NCI-H1048 (cell line): ENCODE data around the gene DACH2.
"Not testable (repeated sequence)": the region's sequence is repeated elsewhere in the genome, so short reads cannot be mapped to it uniquely, and the experiment has no call there.

ENCODE experiments used
- DNase-seq: peaks from one replicate; lab custom pipeline; 2025; lab: John Stamatoyannopoulos, UW

The DACH2 gene

DNA sequence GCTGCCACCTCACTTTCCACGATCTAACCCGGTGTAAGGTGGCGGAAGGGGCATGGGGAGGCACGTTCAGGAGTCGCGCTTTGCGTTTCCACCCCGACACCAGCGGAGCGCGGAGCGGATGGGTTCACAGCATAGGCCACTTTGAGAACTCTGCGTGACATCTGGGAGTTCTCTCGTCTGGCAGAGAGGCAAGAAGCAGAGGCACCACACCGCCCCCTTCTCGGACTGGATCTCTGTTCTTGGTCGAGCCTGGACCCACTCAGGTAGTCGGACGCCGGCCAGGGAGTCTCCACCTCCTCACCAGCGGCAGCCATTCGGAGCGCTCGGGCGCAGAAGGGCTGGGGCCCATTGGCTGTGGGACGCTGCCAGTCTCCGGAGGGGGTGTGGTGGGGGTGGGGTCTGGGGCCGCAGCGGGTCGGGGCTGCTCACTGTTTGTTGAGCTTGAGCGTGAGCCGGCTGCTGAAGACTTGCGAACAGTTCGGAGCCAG, at the start of gene DACH2:
Gene DACH2, plus strand, starts transcription at position 428 of the 488 bp plus-strand sequence.
- no peak for DNase-seq

DNA sequence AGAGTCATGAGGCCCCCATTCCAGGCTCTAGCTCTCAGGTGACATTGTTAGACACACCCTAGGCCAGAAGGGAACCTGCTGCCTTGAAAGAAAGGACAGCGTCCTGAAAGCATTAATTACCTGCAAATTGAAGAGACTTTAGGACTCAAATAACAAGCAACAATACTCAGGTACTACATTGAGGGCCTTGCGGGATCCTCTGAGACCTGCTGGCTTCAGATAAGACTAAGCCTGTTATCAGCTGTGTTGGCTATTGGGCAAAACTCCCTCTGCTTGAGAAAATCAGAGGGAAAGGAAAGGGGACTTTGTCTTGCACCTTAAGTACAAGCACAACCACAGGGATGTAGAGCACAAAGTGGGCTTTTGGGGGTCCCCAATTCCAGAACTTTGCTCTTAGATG, 45.9 kb upstream of the DACH2 start:
- DNase-seq = no peak

DNA sequence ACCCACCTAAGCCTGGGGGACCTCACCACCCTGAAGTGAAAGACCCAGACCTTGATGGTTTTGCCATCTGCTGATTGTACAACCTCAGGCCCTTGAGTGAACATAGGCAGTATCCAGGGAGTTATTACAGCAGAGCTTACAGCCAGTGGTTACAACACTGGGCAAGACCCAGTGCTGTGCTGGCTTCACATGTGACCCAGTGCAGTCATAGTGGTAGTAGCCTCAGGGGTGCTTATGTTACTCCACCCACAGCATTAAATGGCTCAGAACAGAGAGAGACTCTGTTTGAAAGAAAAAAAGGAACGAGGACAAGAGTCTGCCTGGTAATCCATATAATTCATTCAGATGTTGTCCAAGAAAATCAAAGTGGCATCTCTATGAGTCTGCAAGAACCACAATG, 45.2 kb upstream of the DACH2 start:
- no peak for DNase-seq

DNA sequence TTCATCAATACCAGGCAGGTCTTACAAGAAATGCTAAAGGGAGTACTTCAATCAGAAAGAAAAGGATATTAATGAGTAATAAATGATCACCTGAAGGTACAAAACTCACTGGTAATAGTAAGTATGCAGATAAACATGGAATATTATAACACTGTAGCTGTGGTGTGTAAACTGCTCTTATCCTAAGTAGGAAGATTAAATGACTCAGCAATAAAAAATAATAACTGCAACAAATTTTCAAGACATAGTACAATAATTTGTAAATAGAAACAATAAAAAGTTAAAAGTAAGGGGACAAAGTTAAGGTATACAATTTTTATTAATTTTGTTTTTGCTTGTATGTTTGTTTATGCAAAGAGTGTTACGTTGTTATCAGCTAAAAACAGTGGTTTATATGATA, 43.7 kb upstream of the DACH2 start:
- DNase-seq = no peak

DNA sequence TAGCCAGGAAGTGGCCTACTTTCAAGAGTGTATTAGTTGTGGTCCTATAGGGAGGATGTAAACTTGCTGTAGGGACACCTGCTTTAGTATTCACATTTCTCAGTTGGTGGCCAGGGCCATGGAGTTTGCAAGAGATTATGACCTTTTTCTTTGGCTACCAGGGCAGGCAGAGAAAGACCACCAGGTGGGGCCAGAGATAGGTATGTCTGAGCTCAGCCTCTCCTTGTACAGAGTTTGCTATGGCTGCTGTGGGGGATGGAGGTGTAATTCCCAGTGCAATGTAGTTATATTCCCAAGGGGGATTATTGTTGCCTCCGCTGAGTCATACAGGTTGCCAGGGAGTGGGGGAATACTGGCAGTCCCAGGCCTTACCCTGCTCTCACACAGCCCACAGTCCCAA, 26.3 kb upstream of the DACH2 start:
- DNase-seq = no peak

DNA sequence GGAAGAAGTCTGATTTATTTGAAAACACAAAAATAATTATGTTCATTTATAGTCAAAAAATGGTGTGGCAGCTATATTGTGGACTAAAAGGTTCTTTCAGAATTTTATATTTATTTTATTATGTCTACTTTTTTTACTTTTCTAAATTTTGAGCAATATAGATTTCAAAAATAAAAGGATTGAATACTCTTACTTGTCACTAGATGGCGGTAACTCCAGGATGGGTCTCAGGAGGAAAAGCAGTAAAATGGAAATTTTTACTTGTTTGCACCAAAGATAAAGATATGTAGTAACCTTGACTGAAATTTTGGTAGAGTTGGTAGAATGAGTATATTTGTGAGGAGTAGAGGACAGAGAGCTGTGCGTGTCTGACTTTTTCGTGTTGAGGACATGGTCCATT, 14.5 kb upstream of the DACH2 start:
- DNase-seq = no peak

DNA sequence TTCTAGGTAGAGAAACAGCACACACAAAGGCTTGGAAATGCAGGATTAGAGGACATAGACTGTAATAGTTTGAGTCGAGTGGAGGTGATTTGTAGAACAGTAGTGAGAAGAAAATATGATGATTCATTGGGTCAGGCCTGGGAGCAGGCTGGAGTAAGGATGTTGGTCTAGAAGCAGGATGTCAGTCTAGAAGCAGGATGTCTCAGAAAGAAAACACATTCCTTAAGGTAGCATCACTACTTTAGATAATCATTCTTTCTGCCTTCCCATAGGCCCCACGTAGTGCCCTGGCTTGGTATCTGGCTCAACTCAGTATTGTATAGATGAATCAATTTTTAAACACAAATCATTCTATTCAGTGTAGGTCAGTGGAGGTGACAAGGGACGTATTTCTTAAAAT, 11.2 kb upstream of the DACH2 start:
- no peak for DNase-seq

DNA sequence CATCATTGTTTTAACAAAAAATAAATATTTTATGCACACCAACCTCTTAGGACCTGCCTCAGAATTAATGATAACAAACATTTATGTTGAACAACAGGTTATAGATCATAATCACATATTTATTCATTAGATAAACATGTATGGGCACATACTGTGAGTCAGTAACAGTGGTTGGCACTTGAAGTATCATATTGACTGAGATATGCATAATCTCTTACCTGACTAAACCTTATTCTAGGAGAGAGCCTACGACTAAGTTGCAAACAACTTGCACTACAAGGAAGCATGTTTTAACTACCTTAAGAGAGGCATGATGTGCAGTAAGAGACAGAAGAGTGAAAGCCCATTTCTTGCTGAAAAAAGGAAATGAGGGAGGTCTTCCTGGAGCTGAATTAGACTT, 6.5 kb upstream of the DACH2 start:
- DNase-seq = no peak

DNA sequence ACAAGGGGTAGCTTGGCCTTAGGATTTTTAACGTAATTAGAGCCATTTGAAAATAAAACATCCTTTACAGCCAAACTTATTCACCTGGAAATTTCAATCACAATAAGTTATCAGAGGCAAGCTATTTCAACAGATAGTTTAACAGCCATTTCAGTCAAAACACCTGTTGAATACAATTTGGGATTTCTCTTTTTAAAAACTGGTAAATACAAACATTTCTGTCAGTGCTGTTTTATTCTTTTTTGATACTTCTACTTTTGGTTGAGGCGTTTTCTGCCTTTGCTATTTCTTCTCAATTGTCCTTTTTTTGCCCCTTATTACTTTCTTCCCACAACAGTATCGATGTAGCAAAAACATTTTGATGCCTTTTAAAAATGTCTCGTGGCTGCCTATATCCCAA, 2.1 kb upstream of the DACH2 start:
- no peak for DNase-seq

DNA sequence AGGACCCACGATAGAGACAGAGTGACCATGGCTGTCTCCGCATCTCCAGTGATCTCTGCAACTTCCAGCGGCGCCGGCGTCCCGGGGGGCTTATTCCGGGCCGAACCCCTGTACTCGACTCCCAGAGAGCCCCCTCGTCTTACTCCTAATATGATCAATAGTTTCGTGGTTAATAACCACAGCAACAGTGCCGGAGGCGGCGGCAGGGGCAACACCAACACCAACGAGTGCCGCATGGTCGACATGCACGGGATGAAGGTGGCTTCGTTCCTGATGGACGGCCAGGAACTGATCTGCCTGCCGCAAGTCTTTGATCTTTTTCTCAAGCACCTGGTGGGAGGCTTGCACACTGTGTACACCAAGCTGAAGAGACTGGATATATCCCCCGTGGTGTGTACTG, 343 bp downstream of the DACH2 start:
- no peak for DNase-seq

DNA sequence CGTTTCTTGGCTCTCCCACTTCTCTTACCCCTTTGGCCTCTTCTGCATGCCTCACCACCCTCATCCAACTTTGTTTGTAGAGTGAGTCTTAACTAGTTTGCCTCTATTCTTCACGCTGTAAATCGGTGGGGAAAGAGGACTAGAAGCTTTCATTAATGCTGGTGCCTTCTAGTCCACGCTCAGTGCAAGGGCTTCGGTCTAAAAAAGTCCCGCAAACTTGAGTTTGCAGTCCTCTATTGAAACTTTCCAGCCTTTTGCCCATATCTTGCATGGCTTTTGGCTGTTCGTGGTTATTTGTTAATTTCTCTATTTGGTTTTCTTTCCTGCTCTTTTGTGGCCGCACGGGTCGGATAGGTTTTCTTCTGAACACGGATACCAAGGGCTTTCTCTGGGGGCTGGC, 868 bp downstream of the DACH2 start:
- no peak for DNase-seq

DNA sequence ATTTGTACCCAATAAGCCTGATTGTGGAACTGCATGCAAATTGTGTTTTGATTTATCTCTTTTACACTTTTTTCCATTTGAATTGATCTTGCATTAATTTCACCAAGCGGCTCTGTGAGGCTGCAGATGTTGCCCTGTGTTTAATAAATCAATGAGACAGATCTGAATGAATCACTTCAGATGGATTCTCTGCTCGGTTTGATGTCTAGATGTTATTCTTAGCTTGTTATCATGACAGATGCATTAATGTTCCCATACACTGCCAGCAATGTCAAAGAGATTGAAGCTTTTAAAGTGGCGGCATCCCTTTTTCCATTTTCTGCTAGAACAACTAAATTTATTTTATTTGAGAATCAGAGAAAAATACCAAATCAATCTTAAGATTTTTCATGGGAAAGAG, 6.3 kb downstream of the DACH2 start:
- no peak for DNase-seq

DNA sequence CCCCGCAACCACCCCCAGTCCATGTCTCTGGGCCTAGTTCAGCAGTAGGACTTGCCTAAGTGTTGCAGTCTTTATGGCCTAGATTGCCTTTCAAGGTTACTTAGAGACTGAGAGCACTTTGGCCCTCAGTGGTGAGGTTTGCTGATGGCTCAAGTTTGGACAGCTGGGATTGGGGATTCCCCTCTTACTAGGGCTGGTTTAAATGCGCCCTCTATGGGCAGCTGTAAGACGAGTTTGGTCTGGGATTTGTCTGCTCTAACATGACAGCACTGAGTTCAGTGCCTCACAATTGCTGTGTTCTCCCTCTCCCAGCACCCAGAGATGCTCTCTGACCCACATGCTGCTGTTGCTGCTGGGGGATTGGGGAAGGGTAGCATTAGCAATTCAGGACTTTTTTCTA, 23.1 kb downstream of the DACH2 start:
- DNase-seq = no peak

DNA sequence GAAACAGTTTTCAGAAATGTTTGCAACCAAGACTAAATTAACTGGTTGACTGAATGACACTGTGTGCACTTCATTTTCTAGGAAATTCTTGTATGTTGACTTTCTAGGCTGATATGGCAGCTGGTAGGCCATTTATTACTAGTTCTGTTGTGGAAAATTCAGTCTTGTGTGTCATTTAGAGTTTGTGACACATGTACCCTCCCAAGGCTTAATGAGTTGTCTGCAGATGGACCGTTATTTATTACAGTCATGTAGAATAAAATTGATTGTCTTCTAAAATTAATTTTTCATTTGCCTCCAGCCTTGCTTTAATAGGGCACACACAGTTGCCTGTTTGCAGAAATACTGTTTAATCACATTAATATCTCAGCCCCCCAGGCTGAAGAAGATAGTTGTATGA, 30.7 kb downstream of the DACH2 start:
- DNase-seq = no peak

DNA sequence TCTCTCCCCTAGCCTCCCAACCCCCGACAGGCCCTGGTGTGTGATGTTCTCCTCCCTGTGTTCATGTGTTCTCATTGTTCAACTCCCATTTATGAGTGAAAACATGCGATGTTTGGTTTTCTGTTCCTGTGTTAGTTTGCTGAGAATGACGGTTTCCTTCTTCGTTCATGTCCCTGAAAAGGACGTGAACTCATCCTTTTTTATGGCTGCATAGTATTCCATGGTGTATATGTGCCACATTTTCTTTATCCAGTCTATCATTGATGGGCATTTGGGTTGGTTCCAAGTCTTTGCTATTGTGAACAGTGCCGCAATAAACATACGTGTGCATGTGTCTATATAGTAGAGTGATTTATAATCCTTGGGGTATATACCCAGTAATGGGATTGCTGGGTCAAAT, 33.1 kb downstream of the DACH2 start:
- not testable (repeated sequence) for DNase-seq

DNA sequence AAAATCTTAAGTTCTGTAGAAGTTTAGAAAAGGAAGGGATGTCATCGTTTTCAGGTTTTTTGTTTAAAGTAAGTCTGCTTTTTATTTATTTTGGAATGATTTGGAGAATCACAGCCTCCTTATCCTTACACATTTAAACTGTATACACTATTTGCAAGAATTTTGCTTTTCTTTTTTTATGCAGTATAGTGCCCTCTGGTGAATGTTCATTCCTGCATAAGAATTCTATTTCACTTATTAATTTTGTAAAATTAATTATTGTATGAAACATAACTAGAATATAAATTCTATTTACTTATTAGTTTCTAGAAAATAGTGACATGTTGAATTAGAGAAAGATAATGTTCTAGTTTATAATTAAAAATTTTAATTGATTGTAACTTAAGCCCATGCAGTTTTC, 44.6 kb downstream of the DACH2 start:
- DNase-seq = no peak

DNA sequence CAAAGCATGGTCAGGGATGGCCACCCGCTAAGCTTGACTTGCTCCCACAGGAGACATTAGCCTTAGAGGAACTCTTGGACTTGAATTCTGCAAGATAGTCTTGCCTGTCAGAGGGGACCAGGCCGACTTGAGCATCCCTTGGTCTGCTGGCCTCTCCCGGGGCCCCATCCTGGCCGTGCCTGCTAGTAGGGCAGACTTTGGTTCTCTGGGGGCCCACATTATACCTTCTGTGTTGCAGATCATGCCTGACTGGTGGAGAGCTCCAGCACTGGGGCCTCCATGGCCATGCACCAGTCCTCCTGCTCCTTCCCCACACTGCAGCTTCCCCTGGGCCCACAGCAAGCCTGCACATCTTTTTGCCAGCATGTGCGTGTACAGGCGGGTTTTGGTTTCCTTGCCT, 46.5 kb downstream of the DACH2 start:
- no peak for DNase-seq

DNA sequence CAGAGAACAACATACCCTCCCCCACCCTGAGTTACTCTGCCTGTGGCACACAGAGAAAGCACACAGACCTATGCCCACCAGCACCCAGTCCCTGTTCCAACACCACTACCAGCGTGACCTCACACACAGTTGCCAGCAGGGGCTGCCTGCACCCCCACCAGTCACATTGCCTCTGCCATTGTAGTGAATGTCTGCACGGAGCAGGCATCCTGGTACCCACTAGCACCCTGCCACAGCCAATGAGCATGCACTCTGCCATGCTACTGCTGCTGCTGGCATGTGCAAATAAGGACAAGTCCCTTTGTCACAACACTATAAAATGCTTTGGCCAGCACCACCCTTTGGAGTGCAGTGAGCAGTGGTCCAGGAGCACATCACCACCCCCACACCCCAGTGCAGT, 47.1 kb downstream of the DACH2 start:
- no peak for DNase-seq

DNA sequence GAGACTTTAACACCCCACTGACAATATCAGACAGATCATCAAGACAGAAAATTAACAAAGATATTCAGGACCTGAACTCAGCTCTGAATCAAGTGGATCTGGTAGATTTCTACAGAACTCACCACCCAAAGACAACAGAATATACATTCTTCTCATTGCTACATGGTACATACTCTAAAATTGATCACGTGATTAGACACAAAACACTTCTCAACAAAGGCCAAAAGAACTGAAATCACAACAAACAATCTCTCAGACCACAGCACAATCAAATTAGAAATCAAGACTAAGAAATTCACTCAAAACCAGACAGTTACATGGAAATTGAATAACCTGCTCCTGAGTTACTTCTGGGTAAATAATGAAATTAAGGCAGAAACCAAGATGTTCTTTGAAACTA, 49.6 kb downstream of the DACH2 start:
- DNase-seq = no peak

DNA sequence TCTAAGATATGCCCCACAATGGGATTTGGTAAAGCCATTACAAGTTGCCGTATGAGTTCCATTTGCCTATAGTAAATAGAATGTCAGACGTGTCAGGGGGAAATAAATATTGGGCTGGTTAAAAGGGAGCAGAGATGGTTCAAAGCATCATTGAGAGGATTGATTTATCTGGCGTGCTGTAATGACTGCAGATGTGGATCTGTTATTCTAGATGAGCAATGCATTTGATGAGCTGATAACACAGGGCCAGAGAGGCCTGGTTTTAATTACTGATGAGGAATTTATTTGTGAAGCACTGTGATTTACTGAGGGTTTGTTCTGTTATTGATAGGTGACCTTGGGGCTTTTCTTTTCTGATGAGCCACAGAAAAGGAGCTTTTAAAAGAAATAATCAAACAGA, 62.5 kb downstream of the DACH2 start:
- no peak for DNase-seq

DNA sequence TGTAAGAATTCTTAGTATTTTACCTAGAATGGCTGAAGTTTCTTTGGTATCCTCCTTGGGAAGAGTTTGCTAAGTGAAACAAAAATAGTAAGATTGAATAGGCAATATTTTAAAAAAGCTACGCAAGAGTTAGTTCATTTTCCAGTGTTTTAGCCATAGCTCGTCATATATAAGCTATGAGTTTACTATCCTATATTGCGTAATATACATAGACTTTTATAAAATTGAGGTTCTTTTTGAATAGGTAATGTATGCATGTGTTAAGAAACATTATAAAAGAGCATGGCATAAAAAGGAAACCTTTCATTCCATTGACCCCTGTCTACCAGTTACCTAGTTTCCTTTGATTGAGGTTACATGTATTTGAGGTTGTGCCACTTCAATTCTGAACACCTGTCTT, 67.0 kb downstream of the DACH2 start:
- no peak for DNase-seq

DNA sequence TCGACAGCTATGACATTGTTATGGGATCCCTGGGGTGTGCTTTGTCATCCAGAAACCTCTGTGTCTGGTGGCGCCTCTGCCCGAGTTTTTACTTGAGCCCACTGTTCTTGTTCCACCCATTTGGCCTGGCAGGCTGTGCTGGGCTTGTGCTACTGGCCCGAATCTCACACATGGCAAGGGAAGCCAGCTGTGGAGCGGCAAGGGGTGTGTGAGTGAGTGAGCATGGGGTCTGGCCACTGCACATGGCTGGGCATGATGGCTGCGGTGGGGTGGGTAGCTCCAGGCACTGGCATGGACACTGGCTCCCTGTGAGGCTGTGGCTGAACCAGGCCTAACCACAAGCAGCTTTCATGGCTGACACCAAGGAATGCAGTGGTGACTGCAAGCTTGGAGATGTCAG, 89.2 kb downstream of the DACH2 start:
- DNase-seq = no peak

DNA sequence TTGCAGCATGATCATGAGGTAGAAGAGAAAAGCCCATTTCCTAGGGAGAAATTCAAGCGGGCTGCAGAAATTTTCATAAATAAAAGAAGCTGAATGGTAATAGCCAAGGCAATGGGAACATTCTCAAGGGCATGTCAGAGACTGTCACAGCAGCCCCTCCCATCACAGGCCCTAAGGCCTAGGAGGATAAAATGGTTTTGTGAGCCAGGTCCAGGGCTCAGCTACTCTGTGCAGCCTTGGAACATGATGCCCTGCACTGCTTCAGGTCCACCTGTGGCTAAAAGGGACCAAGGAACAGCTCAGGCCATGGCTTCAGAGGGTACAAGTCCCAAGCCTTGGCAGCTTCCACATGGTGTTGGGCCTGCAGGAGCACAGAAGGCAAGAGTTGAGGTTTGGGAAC, 93.3 kb downstream of the DACH2 start:
- DNase-seq = no peak

DNA sequence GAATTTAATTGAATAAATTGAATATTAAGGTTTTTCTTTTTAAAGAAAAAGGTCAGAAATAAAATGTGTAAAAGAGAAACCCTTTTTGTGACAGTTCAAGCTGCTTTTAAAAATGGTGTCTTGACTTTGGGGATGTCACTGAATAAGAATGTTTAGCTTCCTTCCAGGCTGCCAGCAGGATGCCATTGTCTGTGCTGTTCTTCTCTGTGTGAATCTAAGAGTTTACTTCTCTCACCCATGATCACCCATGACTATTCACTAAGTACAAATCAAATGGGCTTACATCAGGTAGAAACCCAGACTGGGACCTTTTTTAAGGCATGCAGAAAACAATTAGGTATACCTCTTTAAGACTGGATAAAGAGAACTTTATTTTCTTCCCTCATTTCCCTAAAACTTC, 115.3 kb downstream of the DACH2 start:
- no peak for DNase-seq

DNA sequence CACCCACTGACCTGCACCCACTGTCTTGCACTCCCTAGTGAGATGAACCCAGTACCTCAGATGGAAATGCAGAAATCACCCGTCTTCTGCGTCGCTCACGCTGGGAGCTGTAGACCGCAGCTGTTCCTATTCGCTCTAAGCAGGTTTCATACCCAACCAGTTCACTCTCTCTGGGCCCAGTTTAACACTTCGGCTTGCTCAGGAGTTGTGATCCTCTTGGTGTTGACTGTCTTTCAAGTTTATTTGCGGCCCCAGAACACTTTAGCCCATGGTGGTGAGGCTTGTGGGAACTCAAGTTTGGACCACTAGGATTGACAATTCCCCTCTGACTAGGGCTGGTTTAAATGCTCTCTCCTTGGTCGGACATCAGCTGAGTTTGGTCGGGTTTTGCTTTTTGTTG, 147.0 kb downstream of the DACH2 start:
- DNase-seq = no peak
